AG09319 (cell line): ENCODE results near the gene RTBDN.
A peak's percentile ranks its signal among the peaks of the same experiment; 100 is the strongest.

Experiments used
- DNase-seq: peaks from one replicate; pipeline ENCODE4 v3.0.0-alpha.2; 2010; ENCODE audit warnings: low read depth; ENCODE audit errors: extremely low read depth
- TF ChIP-seq, protein P1 (sequence below): IDR thresholded peaks from 2 replicates; pipeline ENCODE4 v1.5.1; 2011; ENCODE audit warnings: low read depth, mild to moderate bottlenecking, inconsistent platforms, low read length, moderate library complexity

RTBDN gene

DNA sequence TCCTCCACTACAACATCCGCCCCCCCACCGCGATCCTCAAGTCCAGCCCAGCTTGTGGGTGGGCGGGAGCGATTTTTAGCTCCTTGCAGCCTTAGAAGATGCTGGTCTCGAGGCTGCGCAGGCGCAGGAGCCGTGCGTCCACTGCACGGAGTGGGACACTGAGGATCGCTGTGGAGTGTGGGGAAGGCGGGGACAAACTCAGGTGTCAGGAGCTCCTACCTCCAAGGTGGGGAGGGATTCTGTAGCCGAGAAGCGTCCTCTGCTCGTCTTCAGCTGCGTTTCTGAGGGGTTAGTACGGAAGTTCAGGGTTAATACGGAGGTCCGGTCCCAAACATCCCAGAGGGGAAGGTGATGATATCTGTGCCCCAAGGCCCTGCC, at the start of gene RTBDN:
TSS of gene RTBDN (minus strand) at position 14 of the 378 bp plus-strand sequence. CDS start 4,600 bp downstream, outside the sequence.
- TF ChIP-seq, protein P1, sequence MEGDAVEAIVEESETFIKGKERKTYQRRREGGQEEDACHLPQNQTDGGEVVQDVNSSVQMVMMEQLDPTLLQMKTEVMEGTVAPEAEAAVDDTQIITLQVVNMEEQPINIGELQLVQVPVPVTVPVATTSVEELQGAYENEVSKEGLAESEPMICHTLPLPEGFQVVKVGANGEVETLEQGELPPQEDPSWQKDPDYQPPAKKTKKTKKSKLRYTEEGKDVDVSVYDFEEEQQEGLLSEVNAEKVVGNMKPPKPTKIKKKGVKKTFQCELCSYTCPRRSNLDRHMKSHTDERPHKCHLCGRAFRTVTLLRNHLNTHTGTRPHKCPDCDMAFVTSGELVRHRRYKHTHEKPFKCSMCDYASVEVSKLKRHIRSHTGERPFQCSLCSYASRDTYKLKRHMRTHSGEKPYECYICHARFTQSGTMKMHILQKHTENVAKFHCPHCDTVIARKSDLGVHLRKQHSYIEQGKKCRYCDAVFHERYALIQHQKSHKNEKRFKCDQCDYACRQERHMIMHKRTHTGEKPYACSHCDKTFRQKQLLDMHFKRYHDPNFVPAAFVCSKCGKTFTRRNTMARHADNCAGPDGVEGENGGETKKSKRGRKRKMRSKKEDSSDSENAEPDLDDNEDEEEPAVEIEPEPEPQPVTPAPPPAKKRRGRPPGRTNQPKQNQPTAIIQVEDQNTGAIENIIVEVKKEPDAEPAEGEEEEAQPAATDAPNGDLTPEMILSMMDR = no peak
- DNase-seq = no peak

DNA sequence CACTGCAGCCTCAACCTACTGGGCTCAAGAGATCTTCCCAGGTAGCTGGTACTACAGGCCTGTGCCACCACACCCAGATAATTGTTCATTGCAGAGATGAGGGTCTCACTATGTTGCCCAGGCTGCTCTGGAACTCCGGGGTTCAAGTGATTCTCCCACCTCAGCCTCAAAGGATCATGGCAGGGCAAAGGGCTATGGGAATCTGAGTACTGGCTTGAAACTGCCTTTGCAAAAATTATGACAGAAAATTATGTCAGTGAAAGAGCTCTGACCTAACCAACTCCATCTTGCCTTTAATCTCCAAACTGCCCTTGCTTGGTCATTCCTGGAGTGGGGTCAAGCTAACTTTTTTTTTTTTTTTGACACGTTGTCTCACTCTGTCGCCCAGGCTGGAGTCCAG, 48.2 kb upstream of the RTBDN start:
- TF ChIP-seq, protein P1 = no peak
- DNase-seq = no peak

DNA sequence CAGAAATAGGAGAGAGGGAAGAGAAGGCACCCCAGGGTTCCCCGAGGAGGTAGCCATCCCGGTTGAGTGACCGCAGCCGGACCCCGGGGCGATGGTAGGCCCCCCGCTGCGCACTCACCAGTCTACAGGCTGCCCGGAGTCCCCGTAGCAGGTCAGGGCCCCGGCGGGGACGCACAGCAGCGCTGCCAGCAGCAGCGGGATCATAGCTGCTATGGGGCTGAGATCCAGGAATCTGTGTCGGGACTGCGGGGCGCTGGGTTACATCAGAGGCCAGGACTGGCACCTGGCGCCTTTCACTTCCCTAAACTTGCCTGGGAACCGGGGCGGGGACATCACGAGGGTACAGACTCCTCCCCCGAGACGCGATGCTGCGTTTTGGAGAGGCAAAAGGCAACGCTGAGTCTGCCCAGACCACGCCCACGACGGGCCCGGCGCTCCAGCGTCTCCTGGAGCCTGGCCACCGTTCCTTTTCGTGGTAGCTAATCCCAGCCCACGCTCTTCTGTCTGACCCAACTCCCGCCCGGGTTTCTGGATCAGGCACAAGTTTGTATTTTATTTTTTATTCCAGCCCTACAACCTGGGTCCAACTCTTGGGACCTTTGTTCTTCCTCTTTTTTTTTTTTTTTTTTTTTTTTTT, 46.9 kb upstream of the RTBDN start, which contains the start of gene DNASE2:
TSS of gene DNASE2 (minus strand) at position 278 of the 637 bp plus-strand sequence. CDS start at position 204, 74 bp downstream.
- peak; percentile 76 for DNase-seq
- TF ChIP-seq, protein P1 = no peak

DNA sequence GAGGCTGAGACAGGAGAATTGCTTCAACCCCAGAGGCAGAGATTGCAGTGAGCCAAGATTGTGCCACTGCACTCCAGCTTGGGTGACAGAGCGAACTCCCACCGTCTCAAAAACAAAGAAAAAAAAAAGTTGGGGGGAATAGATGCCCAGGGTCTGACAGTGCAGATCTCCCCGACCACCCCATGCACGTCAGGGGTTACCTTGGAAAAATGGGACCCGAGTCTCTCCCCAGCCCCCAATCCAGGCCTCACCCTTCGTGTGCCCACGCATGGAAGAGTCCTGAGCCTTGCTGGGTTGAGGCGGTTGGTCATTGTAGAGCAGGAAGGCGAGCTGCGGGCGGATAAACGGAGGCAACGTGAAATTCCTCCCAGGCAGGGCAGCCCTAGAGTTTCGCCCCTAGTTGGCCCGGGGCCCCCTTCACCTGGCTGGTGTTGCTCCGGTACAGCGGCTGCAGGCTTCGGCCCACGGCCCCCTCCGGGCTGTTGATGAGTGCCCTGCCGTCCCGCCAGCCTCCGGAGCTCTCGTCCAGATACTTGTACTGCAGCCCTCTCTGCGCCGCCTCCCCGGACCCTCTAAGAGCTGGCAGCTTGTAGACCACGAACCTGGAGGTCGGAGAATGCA, 46.3 kb upstream of the RTBDN start:
- DNase-seq = no peak
- TF ChIP-seq, protein P1 = no peak

DNA sequence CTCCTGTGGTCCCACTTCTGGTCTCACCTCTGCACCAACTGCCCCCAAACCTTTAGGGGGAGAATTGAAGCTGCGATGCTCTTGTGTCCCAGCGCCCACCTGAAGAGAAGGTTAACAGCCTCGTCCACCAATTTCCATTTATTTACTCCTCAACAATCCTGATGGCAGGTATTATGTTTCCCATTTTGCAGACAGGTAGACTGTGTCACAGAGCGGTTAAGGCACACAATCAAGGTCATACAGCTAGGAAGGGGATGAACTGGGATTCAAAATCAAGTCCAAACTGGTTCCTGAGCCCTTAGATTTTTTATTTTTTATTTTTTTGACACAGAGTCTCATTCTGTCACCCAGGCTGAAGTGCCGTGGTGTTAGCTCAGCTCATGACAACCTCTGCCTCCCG, 40.7 kb upstream of the RTBDN start:
- TF ChIP-seq, protein P1 = no peak

DNA sequence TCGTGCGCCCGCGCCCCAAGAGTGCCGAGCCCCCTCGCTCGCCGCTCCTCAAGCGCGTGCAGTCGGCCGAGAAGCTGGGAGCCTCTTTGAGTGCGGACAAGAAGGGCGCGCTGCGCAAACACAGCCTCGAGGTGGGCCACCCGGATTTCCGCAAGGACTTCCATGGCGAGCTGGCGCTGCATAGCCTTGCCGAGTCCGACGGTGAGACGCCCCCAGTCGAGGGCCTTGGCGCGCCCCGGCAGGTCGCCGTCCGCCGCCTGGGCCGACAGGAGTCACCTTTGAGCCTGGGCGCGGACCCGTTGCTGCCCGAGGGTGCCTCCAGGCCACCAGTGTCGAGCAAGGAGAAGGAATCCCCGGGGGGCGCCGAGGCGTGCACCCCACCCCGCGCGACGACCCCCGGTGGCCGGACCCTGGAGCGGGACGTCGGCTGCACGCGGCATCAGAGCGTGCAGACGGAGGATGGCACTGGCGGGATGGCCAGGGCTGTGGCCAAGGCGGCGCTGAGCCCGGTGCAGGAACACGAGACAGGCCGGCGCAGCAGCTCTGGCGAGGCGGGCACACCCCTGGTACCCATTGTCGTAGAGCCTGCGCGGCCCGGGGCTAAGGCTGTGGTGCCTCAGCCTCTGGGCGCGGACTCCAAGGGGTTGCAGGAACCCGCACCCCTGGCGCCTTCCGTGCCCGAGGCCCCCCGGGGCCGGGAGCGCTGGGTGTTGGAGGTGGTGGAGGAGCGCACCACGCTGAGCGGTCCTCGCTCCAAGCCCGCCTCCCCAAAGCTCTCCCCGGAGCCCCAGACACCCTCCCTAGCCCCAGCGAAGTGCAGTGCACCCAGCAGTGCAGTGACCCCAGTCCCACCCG, 39.7 kb upstream of the RTBDN start:
- no peak for DNase-seq
- TF ChIP-seq, protein P1 = no peak

More for the DNA sequence above, 40.7 kb upstream of the RTBDN start:
- DNase-seq = no peak
